ENCODE data around the gene KICS2.

- TF ChIP-seq CTCF (IDR thresholded peaks at IDR 0.05; ENCODE audit: insufficient read depth, low read length) (no peak), POLR2AphosphoS5 (IDR thresholded peaks at IDR 0.05; ENCODE audit: low read depth) (no peak)
These were observed 43.7 kb upstream of the KICS2 start for GRCh38 chr12:64265839-64266238.

All from HL-60 (cell line).